MG63 (cell line): ENCODE measurements around the gene CEBPZOS. TPM values are rescaled to one million over a fixed set of nuclear protein-coding genes. Genes with fewer than 3 reads are reported as not detected.
"Not testable (repeated sequence)": the region's sequence is repeated elsewhere in the genome, so short reads cannot be mapped to it uniquely, and the experiment has no call there.

ENCODE experiments used
- DNase-seq: peaks from one replicate; pipeline ENCODE4 v3.0.0-alpha.2; 2020
- H3K27me3 ChIP-seq: fragments of 250-450 bp; sonication (Bioruptor Pico); 2 replicates; pipeline ENCODE4 v1.5.1; 2020; ENCODE audit warnings: mild to moderate bottlenecking, moderate library complexity
- H3K36me3 ChIP-seq: fragments of 250-450 bp; sonication (Bioruptor Pico); 2 replicates; pipeline ENCODE4 v1.5.1; 2020; ENCODE audit warnings: mild to moderate bottlenecking, moderate library complexity
- H3K4me3 ChIP-seq: fragments of 250-450 bp; sonication (Bioruptor Pico); 2 replicates; pipeline ENCODE4 v1.5.1; 2020; ENCODE audit warnings: mild to moderate bottlenecking, moderate library complexity
- H3K9me3 ChIP-seq: fragments of 250-450 bp; sonication (Bioruptor Pico); 2 replicates; pipeline ENCODE4 v1.5.1; 2020; ENCODE audit warnings: mild to moderate bottlenecking, moderate library complexity
- total RNA-seq: library from RNA; depleted of rRNA; stranded (reverse); fragments of >200 nt; shearing (Covaris generic); gene quantifications from 2 replicates; pipeline ENCODE4 v1.2.3, GENCODE V29; 2014; ENCODE audit warnings: low replicate concordance

Gene CEBPZOS
- total RNA-seq, 1 experiment from 2014 or later = 9.1 TPM

DNA sequence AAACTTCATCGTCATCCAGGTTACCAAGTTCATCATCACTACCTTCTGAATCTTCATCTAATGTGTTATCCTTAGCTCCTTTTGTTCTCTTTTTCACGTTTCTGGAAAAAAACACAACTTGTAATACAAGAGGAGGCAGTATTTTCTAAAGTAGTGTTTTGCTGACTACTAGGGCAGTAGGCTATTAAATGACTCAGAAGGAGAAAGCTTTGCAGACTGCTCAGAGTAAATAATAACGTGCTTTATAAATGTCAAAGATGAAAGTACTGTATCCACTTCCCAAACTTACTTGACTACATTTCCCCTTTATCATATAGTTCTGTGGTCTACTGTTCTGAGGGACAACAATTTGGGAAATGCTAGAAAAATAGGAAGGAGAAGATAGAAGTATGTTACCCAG lies 15.6 kb downstream of the CEBPZOS start:
- peaks cover 20% of the 10 kb centered on the region for H3K9me3 ChIP-seq
- no peaks in the 10 kb centered on the region for H3K27me3 ChIP-seq
- H3K4me3 ChIP-seq = no peak overlapping the region
- no peak for DNase-seq
- H3K36me3 ChIP-seq = peaks cover 95% of the 10 kb centered on the region

DNA sequence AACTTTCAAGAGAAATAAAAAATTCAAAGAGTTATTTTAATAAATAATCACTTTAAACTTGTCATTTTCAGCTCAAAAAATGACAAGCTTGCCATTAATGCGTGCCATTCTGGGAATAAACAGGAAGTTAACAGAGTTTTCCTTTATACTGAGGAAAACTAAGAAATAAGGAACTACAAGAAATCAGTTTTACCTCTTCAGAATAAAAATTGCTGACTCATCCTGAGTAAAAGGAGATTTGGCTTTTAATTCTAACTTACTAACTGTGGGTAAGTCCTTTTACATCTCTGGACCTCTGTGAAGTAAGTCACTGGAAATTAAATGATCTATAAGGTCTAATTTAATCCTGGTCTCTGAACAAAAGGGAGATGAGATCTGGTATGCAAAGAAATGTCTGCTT lies 19.0 kb downstream of the CEBPZOS start:
- Histone ChIP-seq H3K36me3 (peaks cover 84% of the 10 kb centered on the region), H3K4me3 (no peak overlapping the region), H3K9me3 (no peaks in the 10 kb centered on the region), H3K27me3 (no peaks in the 10 kb centered on the region)
- no peak for DNase-seq

DNA sequence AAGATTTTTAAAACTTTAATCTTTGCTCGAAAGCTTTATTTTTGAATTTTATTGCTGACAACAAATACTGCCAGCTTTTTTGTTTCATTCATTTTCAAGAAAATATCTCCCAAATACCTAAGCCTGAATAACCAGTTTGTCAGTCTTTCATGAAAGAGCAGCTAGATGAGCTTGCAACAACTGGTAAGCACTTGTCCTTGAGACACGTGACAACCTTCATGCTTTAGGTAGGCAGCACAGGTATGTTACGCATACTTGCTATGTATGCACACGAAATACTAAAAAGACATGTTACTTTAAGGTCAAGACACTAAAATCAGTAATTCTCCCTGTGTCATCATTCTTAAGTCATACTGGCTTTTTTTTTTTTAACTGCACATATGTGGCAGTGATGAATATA lies 22.8 kb downstream of the CEBPZOS start:
- no peak for DNase-seq
- no peak overlapping the region for H3K4me3 ChIP-seq
- H3K9me3 ChIP-seq = no peaks in the 10 kb centered on the region
- H3K27me3 ChIP-seq = no peaks in the 10 kb centered on the region
- peaks cover 89% of the 10 kb centered on the region for H3K36me3 ChIP-seq

DNA sequence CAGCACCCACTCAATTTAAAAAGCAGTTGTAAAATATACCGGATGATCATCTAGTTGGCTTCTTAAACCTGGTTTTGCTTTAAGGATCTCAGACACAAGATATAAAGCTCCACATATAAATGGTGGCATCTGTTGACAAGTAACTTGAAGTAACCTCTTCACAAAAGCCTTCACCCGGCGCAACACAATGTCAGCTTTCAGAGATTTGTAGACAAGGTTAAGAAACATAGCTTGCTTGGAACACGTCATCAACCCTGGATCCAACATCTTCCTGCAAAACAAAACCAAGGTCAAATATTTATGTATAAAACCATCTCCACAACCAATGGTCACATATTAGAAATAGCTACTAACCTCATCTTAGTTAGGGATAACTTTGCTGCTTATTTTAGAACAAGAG lies 26.8 kb downstream of the CEBPZOS start:
- Histone ChIP-seq H3K9me3 (no peaks in the 10 kb centered on the region), H3K4me3 (no peak overlapping the region), H3K36me3 (peaks cover 86% of the 10 kb centered on the region), H3K27me3 (no peaks in the 10 kb centered on the region)
- DNase-seq = no peak

DNA sequence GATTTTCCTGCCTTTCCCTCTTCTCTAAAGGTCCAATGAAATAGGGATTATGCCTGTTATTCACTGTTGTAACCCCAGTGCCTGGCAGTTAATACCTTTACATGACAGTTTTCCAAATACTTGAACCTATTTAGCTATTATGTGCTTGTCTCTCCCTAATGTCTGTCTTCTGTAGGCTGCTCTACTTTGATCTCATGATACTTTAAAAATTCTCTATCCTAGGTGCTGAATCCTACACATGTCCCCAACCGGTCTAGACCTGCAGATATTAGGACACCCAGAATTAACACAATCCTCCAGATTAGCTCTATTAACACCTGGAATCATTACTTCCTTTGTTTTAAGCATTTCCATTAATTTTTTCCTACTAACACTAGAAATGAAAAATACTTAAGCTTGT lies 27.8 kb downstream of the CEBPZOS start:
- DNase-seq = no peak
- Histone ChIP-seq H3K9me3 (no peaks in the 10 kb centered on the region), H3K4me3 (no peak overlapping the region), H3K36me3 (peaks cover 86% of the 10 kb centered on the region), H3K27me3 (no peaks in the 10 kb centered on the region)

DNA sequence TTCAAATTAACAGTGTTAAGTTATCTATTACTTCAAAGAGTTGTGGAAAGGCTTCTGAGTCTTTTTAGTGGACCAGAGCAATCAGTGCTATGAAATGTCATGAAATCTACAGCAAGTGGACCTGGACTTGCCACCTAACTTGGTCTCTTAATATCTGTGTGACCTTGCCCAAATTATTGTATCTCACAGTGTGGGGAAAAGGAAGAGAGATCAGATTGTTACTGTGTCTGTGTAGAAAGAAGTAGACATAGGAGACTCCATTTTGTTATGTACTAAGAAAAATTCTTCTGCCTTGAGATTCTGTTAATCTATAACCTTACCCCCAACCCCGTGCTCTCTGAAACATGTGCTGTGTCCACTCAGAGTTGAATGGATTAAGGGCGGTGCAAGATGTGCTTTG lies 28.8 kb downstream of the CEBPZOS start:
- not testable (repeated sequence) for H3K9me3 ChIP-seq, DNase-seq, H3K27me3 ChIP-seq, H3K4me3 ChIP-seq
- H3K36me3 ChIP-seq = peaks cover 84% of the 10 kb centered on the region

DNA sequence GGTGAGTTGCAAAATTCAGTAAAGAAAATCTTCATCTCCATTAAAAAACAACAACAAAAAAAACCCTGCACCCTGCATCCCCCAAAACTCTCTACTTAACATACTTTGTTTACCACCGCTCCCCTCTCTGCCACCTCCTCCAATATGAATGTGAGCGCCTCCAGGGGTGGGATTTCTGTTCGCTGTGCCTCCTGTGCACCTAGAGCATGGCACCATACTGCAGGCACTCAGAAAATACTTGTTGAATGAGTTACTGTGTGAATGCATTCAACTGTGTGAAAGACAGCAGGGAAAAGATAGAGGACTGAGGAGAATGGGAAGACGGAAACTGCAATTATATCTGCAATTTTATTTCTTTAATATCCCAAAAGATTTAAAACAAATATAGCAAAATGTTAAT lies 30.6 kb downstream of the CEBPZOS start:
- H3K36me3 ChIP-seq = peaks cover 67% of the 10 kb centered on the region
- H3K4me3 ChIP-seq = no peak overlapping the region
- no peak for DNase-seq
- H3K9me3 ChIP-seq = no peaks in the 10 kb centered on the region
- no peaks in the 10 kb centered on the region for H3K27me3 ChIP-seq

DNA sequence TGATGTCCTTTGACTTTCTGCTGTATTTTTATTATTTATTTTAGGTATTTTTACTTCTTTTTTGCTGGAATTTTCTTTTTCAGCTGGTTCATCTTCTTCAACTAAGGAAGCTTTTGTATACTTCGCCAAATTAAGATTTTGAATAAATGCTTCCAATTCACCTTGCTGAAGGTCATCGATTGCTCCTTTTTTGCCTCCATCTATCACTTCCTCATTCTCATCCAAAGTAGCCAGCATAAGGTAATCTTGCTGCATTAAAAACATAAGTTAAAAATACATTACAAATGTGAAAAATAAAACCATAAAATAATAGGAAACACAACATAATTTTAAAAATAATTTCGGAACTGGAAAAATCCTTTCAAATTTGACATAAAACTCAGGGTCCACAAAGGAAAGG lies 32.5 kb downstream of the CEBPZOS start:
- Histone ChIP-seq H3K4me3 (peak overlapping the region; percentile 75; the same call in 1 of the 2 replicates), H3K27me3 (no peaks in the 10 kb centered on the region), H3K9me3 (no peaks in the 10 kb centered on the region), H3K36me3 (peaks cover 48% of the 10 kb centered on the region)
- DNase-seq = no peak

DNA sequence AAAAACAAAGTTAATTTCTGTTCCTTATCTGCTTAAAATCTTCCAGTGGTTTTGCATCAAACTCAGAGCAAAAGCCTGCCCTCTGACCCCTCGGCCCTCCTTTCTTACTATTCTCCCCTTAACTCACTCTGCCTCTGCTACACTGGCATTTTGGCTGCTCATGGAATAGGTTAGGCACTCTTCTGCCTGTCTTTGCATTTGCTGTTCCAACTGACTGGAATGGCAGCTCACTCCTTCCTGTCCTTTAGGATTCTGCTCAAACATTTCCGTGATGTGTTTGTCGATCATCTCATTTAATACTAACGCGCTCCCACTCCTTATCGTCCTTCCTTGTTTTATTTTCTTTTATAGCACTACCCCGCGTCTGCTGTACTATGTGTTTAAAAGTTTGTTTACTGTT lies 34.3 kb downstream of the CEBPZOS start:
- Histone ChIP-seq H3K4me3 (peak overlapping the region; percentile 75), H3K9me3 (no peaks in the 10 kb centered on the region), H3K27me3 (no peaks in the 10 kb centered on the region), H3K36me3 (peaks cover 46% of the 10 kb centered on the region)
- DNase-seq = no peak

DNA sequence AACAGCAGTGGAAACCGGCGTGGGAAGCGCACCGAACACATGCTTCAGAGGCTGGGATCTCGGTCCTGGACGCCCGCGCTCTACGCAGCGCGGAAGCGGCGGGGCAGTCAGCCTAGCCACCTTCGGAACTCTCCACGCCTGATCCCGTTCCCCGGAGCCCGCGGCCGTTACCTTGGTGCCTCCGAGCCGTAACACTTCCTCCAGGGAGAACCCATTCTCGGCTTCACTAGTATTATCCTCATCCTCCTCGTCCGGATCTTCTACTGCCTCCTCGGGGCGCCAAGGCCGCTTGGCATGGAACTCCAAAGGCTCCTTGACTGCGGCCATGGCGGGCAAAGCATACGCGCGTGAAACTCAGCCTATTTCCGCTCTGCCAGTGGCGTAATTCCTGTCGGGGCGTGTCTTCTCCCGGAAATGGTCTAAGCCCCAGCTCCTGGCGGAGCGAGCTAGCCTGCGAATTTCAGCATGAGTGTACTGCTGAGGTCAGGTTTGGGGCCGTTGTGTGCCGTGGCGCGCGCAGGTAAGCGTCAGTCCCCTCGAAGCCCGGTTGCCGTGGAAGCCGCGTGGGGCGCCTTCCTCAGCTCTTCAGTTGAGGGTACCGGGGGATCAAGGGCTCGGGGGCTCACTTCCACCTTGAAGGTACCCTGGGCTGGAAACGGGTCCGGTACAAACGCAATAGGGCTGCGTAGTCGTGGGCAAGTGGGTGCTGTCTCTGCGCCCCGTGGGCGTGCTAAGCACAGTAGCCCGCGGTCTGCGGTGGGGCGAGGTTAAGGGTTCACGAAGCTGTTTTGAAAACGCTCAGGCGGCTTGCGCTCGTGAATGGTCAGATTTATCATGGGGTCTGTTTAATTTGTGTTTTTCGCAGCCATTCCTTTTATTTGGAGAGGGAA lies 35.2 kb downstream of the CEBPZOS start, which contains the start of the genes CEBPZ and NDUFAF7:
Gene CEBPZ, minus strand, starts transcription at position 356 of the 890 bp plus-strand sequence. Its CDS starts 29 bp downstream, at position 327.
Gene NDUFAF7, plus strand, starts transcription at position 418 of the 890 bp plus-strand sequence. Its CDS starts 48 bp downstream, at position 466.
- H3K36me3 ChIP-seq = peaks cover 45% of the 10 kb centered on the region
- peak within 1 kb of the TSS; percentile 75 for H3K4me3 ChIP-seq
- DNase-seq = peak; percentile 92
- H3K27me3 ChIP-seq = no peaks in the 10 kb centered on the region
- no peaks in the 10 kb centered on the region for H3K9me3 ChIP-seq

DNA sequence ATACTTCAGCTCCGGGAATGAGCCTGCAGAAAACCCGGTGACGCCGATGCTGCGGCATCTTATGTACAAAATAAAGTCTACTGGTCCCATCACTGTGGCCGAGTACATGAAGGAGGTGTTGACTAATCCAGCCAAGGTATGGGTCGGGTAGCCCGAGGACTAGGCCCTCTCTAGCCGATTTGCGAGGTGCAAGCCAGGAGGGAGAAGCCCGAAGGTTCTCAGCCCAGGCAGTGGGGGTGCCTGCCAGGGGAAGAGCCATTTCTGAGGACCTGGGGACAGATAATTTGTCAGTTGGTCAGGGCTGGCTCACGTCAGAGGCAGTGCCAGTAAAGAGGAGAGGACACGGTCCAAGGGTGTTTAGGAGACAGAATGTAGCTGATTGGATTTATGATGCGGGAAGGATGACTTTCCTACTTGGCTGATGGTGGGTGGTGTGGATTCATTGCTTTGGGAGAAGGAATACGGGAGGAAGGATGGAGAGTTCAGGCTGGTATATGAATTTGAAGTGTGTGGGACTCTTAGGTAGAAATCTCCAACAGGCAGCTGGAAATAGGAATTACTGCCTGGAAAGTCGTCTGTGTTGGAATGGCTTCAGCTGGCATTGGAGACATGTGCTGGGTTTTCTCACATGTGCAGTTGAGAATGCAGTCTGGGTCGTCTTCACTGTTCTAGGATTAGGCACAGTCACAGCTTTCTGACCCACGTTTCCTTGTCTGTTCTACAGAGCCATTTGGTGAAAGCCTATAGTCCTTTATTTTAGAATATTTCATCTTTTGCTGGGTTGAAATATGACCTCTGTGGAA lies 36.0 kb downstream of the CEBPZOS start:
- Histone ChIP-seq H3K9me3 (no peaks in the 10 kb centered on the region), H3K27me3 (no peaks in the 10 kb centered on the region), H3K4me3 (peak overlapping the region; percentile 75), H3K36me3 (peaks cover 40% of the 10 kb centered on the region)
- DNase-seq = no peak

DNA sequence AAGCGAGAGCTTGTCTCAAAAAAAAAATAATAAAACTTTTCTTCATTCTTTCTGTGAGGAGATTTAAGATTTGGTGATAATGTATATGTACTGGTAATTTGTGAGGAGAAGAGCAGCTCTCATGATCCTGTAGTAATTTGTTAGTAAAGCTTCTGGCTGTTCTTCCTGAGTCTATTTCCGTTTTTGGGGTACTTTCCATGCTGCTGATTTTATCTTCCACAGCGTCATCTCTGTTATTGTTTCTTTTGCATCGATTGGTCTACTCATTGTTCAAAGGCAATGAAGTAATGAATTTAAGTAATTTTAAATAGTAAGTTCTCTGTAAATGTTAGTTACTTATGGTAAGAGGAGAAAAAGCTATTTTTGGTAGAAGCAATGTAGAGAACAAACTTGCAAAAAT lies 47.1 kb downstream of the CEBPZOS start:
- H3K9me3 ChIP-seq = peaks cover 3% of the 10 kb centered on the region
- H3K4me3 ChIP-seq = no peak overlapping the region
- H3K27me3 ChIP-seq = no peaks in the 10 kb centered on the region
- no peak for DNase-seq
- H3K36me3 ChIP-seq = peaks cover 67% of the 10 kb centered on the region

DNA sequence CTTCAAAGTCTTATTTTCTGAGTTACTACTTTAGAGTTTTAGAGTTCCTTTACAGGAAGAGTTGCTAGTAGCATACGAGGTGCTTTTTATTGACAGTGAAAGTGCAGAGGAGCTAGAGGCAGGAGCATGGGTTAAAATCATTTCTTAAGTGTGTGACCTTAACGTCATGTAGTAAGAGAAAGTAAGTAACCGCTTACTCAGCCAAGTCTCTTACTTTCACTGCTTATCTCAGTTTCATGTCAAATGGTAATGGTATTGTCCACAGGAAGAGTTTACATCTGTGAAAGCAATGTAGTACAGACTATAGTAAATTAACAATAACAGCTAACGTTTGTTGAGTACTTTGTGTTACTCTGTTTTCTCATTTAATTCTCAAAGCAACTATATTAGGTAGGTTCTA lies 47.7 kb downstream of the CEBPZOS start:
- H3K4me3 ChIP-seq = no peak overlapping the region
- H3K27me3 ChIP-seq = no peaks in the 10 kb centered on the region
- no peak for DNase-seq
- H3K36me3 ChIP-seq = peaks cover 66% of the 10 kb centered on the region
- H3K9me3 ChIP-seq = peaks cover 3% of the 10 kb centered on the region

DNA sequence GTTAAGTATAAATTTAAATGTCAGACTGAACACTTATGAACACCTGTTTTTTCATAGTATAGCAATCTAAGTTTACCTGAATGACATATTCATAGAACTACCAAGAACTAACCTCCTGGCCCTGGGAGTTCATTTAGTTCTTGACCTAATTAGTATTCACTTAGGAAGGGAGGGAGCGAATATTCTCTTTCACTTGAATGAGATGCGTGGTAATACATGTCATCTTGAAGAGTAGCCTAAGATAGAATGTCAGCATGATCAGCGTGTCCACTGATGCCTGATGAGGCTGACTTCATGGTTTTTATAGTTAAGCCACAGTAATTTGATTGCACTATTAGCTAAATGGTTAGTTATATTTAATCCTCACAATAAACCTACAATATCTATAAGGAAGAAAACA lies 48.5 kb downstream of the CEBPZOS start:
- Histone ChIP-seq H3K36me3 (peaks cover 73% of the 10 kb centered on the region), H3K4me3 (no peak overlapping the region), H3K27me3 (no peaks in the 10 kb centered on the region), H3K9me3 (peaks cover 3% of the 10 kb centered on the region)
- DNase-seq = no peak

DNA sequence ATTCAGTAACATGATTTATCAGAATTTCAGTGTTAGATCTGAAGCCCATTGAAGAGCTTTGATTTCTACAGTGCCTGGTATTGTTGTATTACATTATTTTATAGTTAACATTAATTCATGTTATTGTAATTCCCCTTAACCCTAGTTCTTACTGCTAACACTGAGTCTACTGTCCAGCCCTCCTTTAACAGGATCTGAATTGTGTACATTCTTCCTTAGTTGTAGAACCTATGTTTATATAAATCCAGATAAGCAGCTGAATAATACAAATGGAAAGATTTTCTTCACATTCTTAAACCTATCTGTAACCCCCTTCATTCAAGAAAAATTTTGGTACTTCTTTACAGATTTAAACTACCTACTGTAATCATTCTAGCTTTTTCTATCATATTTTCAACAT lies 49.9 kb downstream of the CEBPZOS start:
- DNase-seq = no peak
- peaks cover 78% of the 10 kb centered on the region for H3K36me3 ChIP-seq
- peaks cover 3% of the 10 kb centered on the region for H3K9me3 ChIP-seq
- H3K27me3 ChIP-seq = no peaks in the 10 kb centered on the region
- no peak overlapping the region for H3K4me3 ChIP-seq

DNA sequence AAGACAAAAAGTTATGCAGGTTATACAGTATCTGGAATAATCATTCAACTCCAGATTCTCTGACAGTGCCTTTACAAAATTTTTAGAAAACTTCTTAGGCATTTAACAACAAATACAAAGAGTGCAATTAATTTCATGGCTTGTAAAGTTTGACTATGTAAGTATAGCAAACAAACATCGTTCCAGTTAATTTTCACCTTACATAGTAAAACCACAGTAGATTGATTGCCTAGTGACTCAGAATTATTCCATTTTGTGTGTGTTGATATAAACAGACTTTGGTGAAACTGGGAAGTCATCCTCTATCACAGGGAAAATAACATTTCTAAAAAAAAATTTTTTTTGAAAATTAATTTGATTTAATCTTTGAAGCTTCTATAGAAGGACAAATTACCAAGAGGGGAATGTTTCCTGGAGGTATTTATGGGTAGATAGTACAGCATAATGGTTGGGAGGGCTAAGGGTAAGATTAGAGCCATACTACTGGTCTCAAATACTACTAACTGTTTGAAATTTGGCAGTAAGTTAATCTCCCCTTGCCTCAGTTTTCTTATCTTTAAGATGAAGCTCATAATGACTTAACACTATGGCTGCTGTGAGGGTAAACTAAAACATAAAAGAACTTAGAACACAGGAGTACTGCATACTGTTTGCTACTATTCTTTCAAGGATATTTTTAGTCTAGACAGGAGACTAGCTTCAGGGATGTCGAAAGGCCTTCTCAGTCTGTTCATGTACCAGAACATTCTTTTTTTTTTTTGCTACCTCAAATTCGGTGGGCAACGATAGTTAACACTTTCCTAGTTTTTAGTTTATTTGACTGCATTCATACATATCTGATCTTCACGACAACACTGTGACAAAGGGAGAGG lies 54.8 kb downstream of the CEBPZOS start:
- peaks cover 80% of the 10 kb centered on the region for H3K36me3 ChIP-seq
- H3K4me3 ChIP-seq = no peak overlapping the region
- DNase-seq = no peak
- H3K9me3 ChIP-seq = no peaks in the 10 kb centered on the region
- no peaks in the 10 kb centered on the region for H3K27me3 ChIP-seq
